Measurements from ENCODE around the gene MPND. TPM values are rescaled to one million over a fixed set of nuclear protein-coding genes. Genes with fewer than 3 reads are reported as not detected.
"Not testable (repeated sequence)": the region's sequence is repeated elsewhere in the genome, so short reads cannot be mapped to it uniquely, and the experiment has no call there.

The MPND gene
- total and polyA plus RNA-seq, 8 donors = 2.2 to 25.0 (median 21.2) TPM

DNA sequence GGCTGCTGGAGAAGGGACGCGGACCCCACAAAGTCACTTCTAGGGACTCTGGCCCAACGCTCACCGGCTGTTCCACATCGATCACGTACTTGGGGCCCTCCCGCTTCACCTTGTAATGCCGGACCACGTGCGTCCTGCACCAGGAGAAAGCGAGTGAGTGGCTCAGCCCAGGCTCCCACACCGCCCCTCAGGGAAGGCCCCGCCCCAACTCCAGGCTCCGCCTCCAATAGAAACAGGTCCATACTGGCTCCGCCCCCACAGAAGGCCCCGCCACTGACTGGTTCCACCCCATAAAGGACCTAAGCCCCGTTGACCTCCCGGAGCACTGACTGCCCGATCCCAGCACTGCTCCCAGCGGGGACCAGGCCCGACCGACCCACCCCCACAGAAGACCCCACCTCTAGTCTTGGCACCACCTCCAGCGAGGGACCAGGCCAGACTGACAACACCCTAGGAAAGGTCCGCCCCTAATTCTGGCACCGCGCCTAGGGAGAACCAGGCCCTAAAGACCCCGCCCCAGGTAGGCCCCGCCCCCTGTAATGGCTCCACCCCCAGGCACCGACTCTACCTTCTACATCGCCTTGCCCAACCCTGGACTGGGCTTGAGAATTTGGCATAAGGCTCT is 16.0 kb upstream of the MPND start:
- Histone ChIP-seq H3K4me3 (peak overlapping the region; percentile 28 to 57 (median 40)), H3K27ac (peak overlapping the region in 4 of 5 donors; percentile 40 to 64 (median 56)), H3K36me3 (no peaks in the 10 kb centered on the region), H3K9me3 (peaks cover 0 to under 1% (median 0%) of the 10 kb centered on the region in 4 donors), H3K4me1 (peaks cover 21 to 29% (median 28%) of the 10 kb centered on the region in 4 donors), H3K27me3 (peaks cover 0 to 39% (median 0%) of the 10 kb centered on the region in 3 donors)
- TF ChIP-seq, protein P1, sequence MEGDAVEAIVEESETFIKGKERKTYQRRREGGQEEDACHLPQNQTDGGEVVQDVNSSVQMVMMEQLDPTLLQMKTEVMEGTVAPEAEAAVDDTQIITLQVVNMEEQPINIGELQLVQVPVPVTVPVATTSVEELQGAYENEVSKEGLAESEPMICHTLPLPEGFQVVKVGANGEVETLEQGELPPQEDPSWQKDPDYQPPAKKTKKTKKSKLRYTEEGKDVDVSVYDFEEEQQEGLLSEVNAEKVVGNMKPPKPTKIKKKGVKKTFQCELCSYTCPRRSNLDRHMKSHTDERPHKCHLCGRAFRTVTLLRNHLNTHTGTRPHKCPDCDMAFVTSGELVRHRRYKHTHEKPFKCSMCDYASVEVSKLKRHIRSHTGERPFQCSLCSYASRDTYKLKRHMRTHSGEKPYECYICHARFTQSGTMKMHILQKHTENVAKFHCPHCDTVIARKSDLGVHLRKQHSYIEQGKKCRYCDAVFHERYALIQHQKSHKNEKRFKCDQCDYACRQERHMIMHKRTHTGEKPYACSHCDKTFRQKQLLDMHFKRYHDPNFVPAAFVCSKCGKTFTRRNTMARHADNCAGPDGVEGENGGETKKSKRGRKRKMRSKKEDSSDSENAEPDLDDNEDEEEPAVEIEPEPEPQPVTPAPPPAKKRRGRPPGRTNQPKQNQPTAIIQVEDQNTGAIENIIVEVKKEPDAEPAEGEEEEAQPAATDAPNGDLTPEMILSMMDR (IDR thresholded peaks at IDR 0.05) = no peak
- TF ChIP-seq POLR2A (IDR thresholded peaks at IDR 0.05) = no peak
- TF ChIP-seq POLR2AphosphoS5 (IDR thresholded peaks at IDR 0.05) = no peak
- no peak for TF ChIP-seq EP300 (IDR thresholded peaks at IDR 0.05)
- 5 to 17% (median 11%) methylated on average over 21 to 30 of the region's 30 CpGs for WGBS, 5 donors
- intact Hi-C loops (cut with DNase I; ENCODE audit: low total_unique reads) = no loop called here
- DNase-seq = peak; percentile 86 to 95

DNA sequence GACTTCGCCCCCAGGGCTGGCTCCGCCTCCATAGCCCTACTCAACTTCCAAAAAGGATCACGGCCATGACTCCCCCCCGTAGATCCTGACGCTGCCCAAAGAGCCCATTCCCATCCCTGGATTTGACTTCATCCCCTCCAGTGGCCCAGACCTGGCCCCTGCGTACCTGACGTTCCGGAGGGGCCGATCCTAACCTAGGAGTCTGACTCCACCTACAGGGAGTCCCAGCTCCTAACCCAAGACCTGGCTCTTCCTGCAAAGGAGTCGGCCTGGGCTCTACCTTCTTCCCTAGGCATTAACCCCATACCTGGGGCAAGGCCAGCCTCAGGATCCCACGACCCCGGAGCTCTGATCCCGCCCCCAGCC is 15.5 kb upstream of the MPND start:
- Histone ChIP-seq H3K27me3 (peaks cover 0 to 39% (median 0%) of the 10 kb centered on the region in 3 donors), H3K27ac (peak overlapping the region in 4 of 5 donors; percentile 40 to 64 (median 56)), H3K4me1 (peaks cover 21 to 29% (median 28%) of the 10 kb centered on the region in 4 donors), H3K4me3 (peak overlapping the region; percentile 28 to 57 (median 40)), H3K9me3 (no peaks in the 10 kb centered on the region), H3K36me3 (no peaks in the 10 kb centered on the region)
- intact Hi-C loops (cut with DNase I; ENCODE audit: low total_unique reads) = no loop called here
- 9 to 20% (median 14%) methylated on average over 8 to 13 of the region's 13 CpGs for WGBS, 5 donors
- no peak for TF ChIP-seq POLR2AphosphoS5 (IDR thresholded peaks at IDR 0.05)
- TF ChIP-seq POLR2A (IDR thresholded peaks at IDR 0.05) = no peak
- TF ChIP-seq, protein P1 (IDR thresholded peaks at IDR 0.05) = no peak
- TF ChIP-seq EP300 (IDR thresholded peaks at IDR 0.05) = no peak
- DNase-seq = no peak

DNA sequence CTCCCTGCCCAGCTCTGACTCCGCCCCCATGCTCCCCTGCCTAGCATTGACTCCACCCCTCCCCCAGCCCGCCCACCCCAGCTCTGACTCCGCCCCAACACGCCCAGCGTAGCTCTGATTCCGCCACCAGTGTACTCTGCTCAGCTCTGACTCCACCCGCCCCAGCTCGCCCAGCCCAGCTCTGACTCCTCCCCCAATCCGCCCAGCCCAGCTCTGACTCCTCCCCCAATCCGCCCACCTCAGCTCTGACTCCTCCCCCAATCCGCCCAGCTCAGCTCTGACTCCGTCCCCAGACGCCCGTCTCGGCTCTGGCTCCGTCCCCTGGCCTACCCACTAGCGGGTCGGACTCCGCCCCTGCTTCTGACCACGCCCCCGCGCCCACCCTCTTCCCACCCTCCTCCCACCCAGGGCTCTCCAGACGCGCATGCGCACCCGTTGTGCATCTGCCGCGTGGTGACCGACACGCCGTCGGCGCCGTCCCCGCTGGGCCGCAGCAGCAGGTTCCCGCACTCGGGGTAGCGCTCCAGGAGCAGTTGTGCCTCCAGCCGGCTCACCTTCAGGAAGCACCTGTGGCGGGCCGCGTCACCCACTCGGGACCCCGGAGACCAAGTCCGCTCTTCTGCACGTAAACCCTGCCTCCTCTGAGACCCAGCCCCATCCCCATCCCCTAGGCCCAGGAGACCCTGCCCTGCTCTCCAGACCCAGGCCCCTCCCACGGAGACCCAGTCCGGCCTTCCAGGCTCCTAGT is 14.9 kb upstream of the MPND start:
- Histone ChIP-seq H3K27me3 (peaks cover 0 to 39% (median 0%) of the 10 kb centered on the region in 3 donors), H3K4me3 (peak overlapping the region; percentile 30 to 57 (median 46))
- intact Hi-C loops (cut with DNase I; ENCODE audit: low total_unique reads) = no loop called here

DNA sequence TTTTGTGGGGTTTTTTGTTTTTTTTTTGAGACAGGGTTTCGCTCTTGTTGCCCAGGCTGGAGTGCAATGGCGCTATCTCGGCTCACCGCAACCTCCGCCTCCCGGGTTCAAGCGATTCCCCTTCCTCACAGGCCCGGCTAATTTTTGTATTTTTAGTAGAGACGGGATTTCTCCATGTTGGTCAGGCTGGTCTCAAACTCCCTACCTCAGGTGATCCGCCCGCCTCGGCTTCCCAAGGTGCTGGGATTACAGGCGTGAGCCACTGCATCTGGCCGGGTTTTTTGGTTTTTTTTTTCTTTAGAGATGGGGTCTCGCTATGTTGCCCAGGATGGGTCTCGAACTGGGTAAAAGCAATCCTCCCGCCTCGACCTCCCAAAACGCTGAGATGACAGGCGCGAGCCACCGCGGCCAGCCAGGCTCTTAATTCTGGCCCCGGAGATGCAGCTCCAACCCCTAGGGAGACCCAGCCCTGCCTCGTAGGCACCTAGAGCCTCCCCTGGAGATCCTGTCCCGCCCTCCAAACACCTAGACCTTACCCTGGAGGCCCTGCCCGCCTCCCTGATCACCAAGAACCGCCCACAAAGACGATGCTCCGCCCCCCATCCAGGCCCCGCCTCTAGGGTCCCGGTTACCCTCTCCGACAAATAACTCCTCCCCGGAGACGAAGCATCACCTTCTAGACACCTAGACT is 14.2 kb upstream of the MPND start:
- Histone ChIP-seq H3K27me3 (peaks cover 0 to 39% (median 0%) of the 10 kb centered on the region in 3 donors), H3K4me1 (peaks cover 21 to 29% (median 28%) of the 10 kb centered on the region in 4 donors), H3K4me3 (peak overlapping the region; percentile 30 to 57 (median 46)), H3K27ac (peak overlapping the region in 3 of 5 donors; percentile 32 to 65 (median 49))
- H3K9me3 ChIP-seq; intact Hi-C loops (cut with DNase I; ENCODE audit: low total_unique reads); H3K36me3 ChIP-seq: not testable (repeated sequence)
- DNase-seq = peak in 1 of 2 donors; percentile 65
- whole genome bisulfite sequencing, 5 donors = 38 to 48% (median 39%) methylated on average over 33 to 35 of the region's 35 CpGs

More for the DNA sequence above, 14.9 kb upstream of the MPND start:
- no peaks in the 10 kb centered on the region for H3K9me3 ChIP-seq
- WGBS, 5 donors = 1 to 5% (median 3%) methylated on average over 33 to 49 of the region's 49 CpGs
- H3K36me3 ChIP-seq = no peaks in the 10 kb centered on the region
- H3K4me1 ChIP-seq = peaks cover 21 to 29% (median 28%) of the 10 kb centered on the region in 4 donors
- TF ChIP-seq, protein P1 (IDR thresholded peaks at IDR 0.05) = no peak
- peak in 2 of 3 donors; percentile 8 to 60 for TF ChIP-seq POLR2AphosphoS5 (IDR thresholded peaks at IDR 0.05)
- no peak for TF ChIP-seq EP300 (IDR thresholded peaks at IDR 0.05)
- peak in 1 of 4 donors; percentile 5 for TF ChIP-seq POLR2A (IDR thresholded peaks at IDR 0.05)
- DNase-seq = peak; percentile 96 to 99
- H3K27ac ChIP-seq = peak overlapping the region in 4 of 5 donors; percentile 49 to 65 (median 60)

Measured in stomach (tissue), 9 donors.